ENCODE measurements around the gene PRDX5.
"Not testable (repeated sequence)": the region's sequence is repeated elsewhere in the genome, so short reads cannot be mapped to it uniquely, and the experiment has no call there.

PRDX5 gene

DNA sequence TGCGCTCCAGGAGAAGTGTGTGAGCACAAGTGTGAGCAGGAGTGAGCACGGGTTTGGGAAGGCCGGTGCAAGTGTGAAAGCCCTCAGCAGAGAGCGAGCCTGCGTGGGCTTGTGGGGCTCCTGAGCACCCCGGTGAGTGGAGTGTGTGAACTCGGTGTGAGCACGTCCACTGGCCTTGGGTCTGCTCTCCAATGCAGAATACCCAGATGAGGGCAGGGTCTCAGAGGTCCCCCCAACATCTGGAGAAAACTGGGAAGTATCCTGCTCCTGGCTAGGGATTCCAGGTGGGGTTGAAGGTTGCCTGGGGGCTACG is 11.4 kb upstream of the PRDX5 start:
- no peak for DNase-seq

DNA sequence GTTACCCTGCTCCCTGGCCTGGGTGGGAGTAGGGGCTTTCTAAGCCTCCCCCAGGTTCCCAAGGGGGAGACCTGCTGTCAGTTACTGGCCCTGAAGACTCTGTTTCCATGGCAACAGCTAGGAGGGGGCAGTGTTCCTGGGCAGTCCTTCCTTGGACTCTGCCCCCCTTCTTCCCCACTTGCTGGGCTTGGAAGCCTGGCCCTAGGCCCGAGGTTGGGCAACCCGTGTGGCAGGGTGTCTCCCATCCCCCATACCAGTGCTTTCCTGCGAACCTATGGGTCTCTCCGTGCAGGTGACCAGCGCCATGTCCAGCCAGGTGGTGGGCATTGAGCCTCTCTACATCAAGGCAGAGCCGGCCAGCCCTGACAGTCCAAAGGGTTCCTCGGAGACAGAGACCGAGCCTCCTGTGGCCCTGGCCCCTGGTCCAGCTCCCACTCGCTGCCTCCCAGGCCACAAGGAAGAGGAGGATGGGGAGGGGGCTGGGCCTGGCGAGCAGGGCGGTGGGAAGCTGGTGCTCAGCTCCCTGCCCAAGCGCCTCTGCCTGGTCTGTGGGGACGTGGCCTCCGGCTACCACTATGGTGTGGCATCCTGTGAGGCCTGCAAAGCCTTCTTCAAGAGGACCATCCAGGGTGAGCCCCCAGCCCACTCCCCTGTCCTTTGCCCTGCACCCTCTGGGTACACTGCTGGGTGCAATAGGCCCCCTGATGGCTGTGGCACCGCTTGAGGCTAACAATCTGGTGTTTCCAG is 10.9 kb upstream of the PRDX5 start:
- no peak for DNase-seq

DNA sequence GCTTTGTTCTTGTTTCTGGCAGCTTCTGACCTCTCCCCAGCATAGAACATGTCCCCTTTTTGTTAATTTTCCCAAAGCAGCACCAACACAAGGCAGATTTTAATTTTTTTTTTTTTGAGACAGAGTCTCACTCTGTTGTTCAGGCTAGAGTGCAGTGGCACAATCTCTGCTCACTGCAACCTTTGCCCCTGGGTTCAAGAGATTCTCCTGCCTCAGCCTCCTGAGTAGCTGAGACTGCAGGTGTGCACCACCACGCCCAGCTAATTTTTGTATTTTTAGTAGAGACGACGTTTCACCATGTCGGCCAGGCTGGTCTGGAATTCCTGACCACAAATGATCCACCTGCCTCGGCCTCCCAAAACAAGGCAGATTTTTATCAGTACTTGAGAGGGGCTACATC is 10.1 kb upstream of the PRDX5 start:
- DNase-seq: not testable (repeated sequence)

DNA sequence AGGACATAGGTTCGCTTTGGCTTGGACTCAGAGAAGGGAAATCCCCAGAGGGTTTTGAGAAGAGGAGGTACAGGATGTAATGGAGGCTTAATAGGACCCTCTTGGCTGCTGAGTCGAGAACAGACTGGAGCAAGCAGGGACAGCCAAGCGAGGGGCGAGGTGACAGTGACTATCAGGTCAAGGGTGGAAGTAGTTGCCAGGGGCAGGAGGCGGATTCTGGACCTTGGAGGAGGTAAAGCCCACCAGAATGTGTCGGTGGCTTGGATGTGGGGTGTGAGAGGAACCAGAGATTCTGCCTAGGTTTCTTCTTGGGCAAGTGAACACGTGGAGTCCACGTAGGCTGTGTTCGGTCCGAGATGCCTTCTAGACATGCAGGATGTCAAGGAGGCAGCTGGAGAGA is 5.0 kb upstream of the PRDX5 start:
- DNase-seq: no peak

DNA sequence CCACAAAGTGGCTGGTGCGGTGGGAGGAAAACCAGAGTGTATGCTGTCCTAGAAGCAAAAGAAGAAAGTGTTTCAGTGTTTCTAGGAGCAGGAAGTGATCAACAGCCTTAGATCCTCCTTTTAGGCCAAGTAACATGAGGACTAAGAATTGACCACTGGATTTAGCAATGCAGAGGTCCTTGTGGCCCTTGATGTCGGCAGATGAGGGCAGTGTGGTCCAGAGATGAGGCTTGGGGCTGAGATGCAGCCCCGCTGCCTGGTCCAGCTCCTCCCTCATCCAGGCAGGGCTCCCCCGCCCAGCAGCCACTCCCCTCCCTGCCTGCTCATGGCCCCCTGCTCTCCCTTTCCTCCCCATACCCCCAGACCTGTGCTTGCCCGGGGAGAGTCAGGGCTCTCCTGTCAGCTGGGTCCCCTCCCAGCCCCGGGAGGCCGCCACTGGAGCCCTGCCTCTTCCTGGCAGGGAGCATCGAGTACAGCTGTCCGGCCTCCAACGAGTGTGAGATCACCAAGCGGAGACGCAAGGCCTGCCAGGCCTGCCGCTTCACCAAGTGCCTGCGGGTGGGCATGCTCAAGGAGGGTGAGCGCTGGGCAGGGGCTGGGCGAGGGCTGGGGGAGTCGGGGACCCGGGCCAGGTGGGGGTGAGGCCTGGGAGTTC is 4.3 kb upstream of the PRDX5 start:
- no peak for DNase-seq

DNA sequence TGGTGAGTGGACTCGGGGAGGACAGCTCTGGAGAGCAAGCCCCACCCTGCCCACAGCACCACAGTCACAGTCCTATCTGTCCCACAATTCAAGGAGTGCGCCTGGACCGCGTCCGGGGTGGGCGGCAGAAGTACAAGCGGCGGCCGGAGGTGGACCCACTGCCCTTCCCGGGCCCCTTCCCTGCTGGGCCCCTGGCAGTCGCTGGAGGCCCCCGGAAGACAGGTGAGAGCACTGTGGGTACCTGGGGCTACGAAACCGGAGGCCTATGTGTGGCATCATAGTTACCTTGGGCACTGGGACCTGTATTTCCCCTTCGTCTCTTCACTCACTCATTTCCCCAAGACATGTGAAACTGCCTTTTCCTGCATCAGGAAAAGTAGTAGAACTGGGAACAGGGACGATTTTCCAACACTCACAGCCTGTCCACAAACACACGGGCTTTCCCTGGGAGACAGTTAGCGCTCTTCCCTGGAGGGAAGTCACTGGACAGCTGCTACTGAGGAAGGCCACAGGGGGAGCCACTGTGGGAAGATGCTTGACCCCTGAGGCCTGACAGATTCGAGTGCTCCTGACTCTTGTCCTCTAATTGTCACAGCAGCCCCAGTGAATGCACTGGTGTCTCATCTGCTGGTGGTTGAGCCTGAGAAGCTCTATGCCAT is 3.6 kb upstream of the PRDX5 start:
- DNase-seq: no peak

DNA sequence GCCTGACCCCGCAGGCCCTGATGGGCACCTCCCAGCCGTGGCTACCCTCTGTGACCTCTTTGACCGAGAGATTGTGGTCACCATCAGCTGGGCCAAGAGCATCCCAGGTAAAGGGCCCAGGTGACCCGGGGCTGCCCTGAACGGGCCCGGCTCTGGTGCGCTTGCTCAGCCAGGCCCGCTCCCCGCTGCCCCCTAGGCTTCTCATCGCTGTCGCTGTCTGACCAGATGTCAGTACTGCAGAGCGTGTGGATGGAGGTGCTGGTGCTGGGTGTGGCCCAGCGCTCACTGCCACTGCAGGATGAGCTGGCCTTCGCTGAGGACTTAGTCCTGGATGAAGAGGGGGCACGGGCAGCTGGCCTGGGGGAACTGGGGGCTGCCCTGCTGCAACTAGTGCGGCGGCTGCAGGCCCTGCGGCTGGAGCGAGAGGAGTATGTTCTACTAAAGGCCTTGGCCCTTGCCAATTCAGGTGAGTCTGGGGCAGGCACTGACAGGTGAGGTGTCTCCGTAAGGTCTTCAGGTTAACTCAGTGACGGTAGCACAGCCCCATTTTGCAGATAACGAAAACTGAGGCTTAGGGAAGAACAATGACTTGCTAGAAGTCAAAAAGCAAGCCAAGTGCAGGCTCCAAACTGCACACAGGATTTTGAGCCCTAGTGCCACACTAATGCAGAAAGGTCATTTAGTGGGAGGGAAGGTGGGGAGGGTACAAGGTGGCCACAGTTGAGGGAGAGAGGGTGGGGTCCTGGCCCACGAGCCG is 2.9 kb upstream of the PRDX5 start:
- DNase-seq: no peak

DNA sequence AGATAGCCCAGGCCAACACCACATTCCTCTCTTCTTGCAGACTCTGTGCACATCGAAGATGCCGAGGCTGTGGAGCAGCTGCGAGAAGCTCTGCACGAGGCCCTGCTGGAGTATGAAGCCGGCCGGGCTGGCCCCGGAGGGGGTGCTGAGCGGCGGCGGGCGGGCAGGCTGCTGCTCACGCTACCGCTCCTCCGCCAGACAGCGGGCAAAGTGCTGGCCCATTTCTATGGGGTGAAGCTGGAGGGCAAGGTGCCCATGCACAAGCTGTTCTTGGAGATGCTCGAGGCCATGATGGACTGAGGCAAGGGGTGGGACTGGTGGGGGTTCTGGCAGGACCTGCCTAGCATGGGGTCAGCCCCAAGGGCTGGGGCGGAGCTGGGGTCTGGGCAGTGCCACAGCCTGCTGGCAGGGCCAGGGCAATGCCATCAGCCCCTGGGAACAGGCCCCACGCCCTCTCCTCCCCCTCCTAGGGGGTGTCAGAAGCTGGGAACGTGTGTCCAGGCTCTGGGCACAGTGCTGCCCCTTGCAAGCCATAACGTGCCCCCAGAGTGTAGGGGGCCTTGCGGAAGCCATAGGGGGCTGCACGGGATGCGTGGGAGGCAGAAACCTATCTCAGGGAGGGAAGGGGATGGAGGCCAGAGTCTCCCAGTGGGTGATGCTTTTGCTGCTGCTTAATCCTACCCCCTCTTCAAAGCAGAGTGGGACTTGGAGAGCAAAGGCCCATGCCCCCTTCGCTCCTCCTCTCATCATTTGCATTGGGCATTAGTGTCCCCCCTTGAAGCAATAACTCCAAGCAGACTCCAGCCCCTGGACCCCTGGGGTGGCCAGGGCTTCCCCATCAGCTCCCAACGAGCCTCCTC is 2.0 kb upstream of the PRDX5 start:
- DNase-seq: not testable (repeated sequence)

DNA sequence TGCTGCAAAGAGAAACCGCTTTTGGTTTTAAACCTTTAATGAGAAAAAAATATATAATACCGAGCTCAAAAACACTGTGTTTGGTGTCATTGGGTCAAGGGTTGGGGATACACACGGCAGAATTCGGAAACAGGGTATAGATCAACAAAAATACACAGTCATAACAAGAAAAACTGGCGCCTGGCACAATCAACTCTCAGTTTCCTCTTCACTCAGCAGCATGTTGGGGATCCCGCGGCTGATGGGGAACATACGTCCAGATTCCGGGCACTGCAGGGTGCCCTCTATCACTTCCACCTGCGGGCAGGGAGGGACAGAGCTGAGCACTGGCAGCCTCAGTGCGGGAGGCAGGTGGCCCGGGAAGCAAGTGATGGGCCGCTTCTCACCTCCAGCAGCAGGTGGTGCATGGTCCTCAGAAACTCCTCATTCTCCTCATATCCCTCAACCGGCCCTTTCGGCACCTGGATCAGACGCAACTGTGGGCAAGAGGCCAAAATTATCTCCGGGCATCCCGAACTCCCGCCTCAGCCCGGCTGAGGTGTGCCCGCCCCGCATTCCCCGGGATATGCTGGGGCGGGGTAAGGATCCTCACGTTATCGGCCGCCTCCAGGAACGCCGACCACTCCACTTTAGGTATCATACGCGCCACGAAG is 1.1 kb upstream of the PRDX5 start:
- peak in 1 of 2 donors; percentile 28 for DNase-seq

DNA sequence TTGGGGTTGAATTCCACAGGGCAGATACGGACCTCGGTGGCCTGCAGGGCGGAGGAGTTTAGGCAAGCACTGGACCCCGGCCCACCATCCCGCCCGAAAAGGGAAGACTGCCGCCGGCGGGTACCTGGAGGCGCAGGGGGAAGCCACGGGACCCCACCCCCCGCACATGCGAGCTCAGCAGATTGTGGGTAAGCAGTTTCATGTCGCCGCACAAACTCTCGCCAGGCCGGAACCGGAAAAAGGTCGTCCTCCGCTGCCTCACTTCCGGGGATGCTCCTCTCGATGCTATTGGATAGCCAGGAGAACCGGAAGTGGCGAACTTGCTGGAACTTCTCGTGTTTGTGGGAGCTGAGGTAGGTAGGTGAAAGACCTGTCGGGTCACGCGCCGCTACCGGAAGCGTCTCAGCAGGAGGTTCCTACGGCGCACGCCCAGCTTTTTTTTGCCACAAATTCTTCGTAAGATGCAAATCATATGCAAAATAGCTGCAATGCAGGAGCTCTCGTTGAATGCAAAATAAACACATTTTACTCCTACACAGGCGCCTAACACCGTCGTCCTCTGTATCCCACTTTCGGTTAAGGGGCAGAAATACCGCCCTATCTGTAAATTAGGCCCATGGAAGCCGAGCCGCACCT is 478 bp upstream of the PRDX5 start, which contains the start of gene TRMT112:
TRMT112 (minus strand) TSS at position 235 of the 636 bp plus-strand sequence; CDS start at position 202, 33 bp downstream.
- peak; percentile 92 to 96 for DNase-seq

DNA sequence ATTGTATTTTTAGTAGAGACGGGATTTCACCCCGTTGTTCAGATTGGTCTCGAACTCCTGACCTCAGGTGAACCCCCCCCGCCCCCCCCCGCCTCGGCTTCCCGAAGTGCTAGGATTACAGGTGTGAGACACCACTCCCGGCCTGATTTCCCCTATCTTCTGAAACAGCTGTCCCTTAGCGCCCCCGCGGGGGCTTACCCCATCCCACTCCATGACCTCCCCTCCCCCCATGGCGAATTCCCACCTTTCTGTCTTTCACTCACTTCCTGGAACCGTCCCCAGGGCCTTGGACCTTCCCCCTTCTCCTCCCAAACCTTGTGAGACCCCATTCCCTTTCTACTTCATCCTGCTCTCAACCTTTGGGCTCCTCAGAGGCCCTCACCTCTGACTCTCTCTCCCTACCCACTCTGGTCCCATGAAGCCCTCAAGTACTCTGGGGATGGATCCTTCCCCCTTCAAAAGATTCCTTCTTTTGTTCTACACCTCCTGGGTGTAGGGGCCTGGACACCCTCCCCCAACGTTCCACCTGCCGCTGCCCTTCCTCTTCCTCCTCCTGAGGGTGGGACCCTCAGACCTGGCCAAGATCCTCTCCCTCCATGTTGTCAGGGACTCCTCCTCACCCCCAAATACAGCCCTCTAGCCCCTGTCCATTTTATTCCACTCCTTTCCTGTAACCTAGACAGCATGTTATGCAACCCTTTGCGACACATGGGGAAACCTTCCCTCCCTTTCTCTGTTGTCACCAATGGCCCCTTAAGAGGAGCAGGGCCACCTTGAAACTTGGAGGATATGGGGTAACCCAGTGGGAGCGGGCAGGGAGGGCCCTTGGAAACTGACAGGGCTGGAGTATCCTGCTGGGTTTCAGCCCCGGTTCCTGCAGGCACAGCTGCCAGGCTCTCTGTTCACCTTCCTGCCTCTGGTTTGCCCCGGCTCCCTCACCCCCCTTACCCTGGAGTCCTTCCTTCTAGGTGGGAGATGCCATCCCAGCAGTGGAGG is 1.1 kb downstream of the PRDX5 start:
- no peak for DNase-seq

DNA sequence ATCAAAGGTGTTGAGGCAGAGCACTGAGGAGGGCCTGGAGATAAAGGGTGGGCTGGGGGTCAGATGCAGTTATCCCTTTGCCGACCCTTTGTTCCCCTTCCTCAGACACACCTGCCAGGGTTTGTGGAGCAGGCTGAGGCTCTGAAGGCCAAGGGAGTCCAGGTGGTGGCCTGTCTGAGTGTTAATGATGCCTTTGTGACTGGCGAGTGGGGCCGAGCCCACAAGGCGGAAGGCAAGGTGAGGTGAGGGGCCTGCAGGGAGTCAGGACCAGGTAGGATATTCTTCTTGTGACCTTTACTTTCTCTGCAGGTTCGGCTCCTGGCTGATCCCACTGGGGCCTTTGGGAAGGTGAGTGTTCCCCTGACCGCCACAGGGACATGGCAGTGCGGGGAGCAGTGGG is 2.6 kb downstream of the PRDX5 start:
- no peak for DNase-seq

DNA sequence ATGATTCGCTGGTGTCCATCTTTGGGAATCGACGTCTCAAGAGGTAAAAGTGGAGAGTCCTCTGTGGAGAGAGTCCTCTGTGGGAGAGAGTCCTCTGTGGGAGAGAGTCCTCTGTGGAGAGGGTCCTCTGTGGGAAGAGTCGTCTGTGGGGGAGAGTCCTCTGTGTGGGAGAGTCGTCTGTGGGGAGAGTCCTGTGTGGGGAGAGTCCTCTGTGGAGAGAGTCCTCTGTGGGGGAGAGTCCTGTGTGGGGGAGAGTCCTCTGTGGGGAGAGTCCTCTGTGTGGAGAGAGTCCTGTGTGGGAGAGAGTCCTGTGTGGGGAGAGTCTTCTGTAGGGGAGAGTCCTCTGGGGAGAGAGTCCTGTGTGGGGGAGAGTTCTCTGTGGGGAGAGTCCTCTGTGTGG is 3.1 kb downstream of the PRDX5 start:
- DNase-seq: no peak

DNA sequence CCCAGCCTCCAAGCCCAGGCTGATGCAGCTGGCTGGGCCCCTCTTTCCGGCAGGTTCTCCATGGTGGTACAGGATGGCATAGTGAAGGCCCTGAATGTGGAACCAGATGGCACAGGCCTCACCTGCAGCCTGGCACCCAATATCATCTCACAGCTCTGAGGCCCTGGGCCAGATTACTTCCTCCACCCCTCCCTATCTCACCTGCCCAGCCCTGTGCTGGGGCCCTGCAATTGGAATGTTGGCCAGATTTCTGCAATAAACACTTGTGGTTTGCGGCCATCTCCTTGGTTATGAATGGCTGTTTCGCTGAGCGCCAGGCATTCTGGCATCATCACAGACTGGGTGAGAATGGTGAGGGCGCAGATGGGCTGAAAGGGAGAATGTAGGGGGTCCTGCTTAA is 3.6 kb downstream of the PRDX5 start:
- no peak for DNase-seq

DNA sequence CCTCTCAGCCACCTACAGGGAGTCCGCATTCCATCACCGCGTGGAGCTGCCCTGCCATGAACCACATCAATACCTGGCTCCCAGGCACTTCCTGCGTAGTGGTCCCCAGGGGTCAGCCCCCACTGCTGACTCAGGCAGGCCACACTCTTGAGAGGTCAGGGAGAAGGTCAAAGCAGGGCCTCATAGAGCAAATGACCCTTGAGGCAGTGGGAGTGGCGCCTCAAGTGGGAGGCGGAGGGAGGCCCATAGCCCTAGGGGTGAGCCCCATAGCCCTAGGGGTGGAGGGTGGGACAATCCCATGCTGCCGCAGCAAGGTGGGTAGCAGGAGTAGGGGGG is 5.0 kb downstream of the PRDX5 start:
- DNase-seq: no peak

DNA sequence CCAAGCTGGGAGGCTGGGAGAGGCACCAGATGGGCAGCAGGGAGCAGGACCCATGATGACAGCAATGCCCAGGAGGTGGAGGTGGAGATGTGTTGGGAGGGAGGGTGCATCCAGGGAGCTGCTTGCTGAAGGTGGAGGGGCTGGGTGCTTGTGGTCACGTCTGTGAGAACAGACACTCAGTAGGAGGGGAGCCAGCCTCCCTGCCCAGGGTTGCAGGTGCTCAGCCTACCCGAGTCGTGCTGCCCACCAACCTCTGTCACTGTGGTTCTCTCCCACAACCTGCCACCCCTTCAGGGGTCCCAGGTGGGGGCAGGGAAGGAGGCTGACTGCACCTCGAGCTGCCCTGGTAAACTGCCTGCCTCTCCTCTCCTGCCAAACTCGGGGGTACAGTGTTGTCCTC is 5.5 kb downstream of the PRDX5 start:
- no peak for DNase-seq

DNA sequence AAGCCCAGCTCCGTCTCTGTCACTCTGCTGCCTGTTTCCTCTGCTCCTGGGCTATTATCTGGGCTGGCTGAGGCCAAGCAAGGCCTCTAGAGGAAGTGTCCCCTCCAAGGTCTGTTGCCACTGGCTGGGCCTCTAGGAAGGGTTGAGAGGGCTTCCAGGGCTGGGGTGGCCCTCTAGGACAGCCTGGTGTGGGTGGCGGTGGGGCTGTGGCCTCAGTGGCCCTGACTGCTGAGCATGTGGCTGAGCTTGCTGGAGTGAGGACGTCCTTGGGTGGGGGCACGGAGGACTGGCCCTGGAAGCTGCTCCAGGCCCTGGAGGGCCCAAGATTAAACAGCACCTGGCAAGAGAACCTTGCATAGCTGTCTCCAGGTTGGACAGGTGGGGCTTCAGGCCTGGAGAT is 6.1 kb downstream of the PRDX5 start:
- not testable (repeated sequence) for DNase-seq

DNA sequence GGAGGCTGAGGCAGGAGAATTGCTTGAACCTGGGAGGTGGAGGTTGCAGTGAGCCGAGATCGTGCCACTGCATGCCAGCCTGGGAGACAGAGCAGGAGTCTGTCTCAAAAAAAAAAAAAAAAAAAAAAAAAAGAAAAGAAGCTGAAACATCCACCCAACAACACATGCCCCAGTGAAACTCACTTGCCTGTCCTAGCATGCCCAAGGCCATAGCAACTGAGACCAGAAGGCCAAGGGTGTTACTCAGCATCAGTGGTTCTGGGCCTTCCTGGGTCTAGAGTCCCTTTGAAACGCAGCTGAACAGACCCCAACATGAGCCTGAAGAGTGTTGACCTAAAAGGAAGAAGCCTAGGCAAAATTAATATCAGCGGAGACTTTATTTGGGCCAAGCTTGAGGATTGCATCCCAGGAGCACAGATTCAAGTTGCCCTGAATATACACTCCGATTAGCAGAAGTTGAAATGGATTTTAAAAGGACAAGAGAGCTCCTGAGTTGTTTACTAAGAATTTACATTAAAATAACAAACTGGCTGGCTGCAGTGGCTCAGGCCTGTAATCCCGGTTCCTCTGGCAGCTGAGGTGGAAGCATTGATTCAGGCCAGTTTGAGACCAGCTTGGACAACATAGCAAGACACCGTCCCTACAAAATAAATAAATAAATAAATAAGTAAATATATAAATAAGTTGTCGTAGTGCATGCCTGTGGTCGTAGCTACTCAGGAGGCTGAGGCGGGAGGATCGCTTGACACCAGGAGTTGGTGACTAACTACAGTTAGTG is 7.0 kb downstream of the PRDX5 start:
- DNase-seq: no peak

DNA sequence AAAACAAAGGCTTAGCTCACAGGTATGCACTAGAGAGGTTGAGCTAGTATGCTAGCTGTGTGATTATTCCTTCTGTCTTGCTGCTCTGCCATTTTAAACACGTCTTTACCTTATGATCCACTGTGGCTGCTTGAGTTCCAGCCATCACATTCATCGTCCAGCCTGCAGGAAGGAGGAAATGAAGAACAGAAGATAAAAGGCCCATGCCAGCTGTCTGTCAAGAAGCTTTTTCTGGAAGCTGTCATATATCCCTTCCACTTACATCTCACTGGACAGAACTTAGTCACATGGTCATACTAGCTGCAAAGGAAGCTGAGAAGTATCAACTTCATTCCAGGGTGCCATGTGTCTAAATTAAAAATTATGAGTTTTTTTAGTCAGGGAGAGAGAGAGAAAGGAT is 9.5 kb downstream of the PRDX5 start:
- DNase-seq: no peak

DNA sequence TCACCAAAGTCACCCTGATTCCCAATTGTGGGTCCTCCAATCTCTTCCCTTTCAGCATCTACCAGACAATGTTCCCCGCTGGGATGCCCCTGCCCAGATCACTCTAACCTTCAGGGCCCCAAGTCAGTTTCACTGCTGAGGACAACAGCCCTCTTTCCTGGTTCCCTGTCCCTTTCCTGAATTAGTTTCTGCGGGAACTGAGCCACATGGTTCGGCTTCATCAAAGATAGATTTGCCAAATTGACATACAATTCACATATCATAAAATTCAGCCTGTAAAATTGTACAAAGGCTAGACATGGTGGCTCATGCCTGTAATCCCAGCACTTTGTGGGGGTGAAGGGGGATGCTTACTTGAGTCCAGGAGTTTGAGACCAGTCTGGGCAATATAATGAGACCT is 10.1 kb downstream of the PRDX5 start:
- no peak for DNase-seq
